Thoracic aorta (tissue), 2 donors: ENCODE results near the gene TCEA3. TPM values are rescaled to one million over a fixed set of nuclear protein-coding genes. Genes with fewer than 3 reads are reported as not detected.

ENCODE experiments used
- ATAC-seq: fragments of 150-250 bp; one replicate; pipeline ENCODE4 v1.8.0; 2017; ENCODE audit warnings: low read depth; ENCODE audit not compliant: insufficient number of reproducible peaks, low FRiP score
- DNase-seq: peaks from one replicate; pipeline ENCODE4 v3.0.0-alpha.2; 2020; ENCODE audit warnings: low spot score
- H3K27ac ChIP-seq, 2 donors: fragments of 200-600 bp; sonication (generic); 1 replicate in 1 of 2; 2 replicates in 1 of 2; pipeline ENCODE4 v1.5.1; 2016; ENCODE audit warnings: mild to moderate bottlenecking in 2 of 2, moderate library complexity in 2 of 2
- H3K27me3 ChIP-seq: fragments of 200-600 bp; sonication (generic); replicated peaks from 2 replicates; pipeline ENCODE4 v1.6.0; 2016; ENCODE audit warnings: mild to moderate bottlenecking; ENCODE audit not compliant: insufficient read depth
- H3K36me3 ChIP-seq: fragments of 200-600 bp; sonication (generic); one replicate; pipeline ENCODE4 v1.5.1; 2016
- H3K4me1 ChIP-seq, 2 donors: fragments of 200-600 bp; sonication (generic); 1 replicate in 1 of 2; 2 replicates in 1 of 2; pipeline versions ENCODE4 v1.5.1 to v1.6.0; 2016; ENCODE audit warnings: low read depth in 2 of 2, mild to moderate bottlenecking in 1 of 2; ENCODE audit not compliant: control insufficient read depth in 1 of 2
- H3K4me3 ChIP-seq: fragments of 200-600 bp; sonication (generic); 2 replicates; pipeline ENCODE4 v1.5.1; 2016; ENCODE audit warnings: mild to moderate bottlenecking
- H3K9me3 ChIP-seq: fragments of 200-600 bp; sonication (generic); 2 replicates; pipeline ENCODE4 v1.5.1; 2016
- CTCF ChIP-seq: fragments of 200-600 bp; sonication (generic); IDR thresholded peaks from one replicate; pipeline ENCODE4 v1.5.1; 2019; ENCODE audit warnings: antibody characterized with exemption
- total RNA-seq, 2 donors: library from RNA; depleted of rRNA; stranded (reverse); fragments of >200 nt; gene quantifications; one replicate each; pipeline versions ENCODE4 v1.1.0 to v1.2.3, GENCODE V29; 2016

Gene TCEA3
- total RNA-seq, 2 donors from 2014 or later = 22.2 to 39.5 TPM

- Histone ChIP-seq H3K9me3 (no peaks in the 10 kb centered on the region), H3K4me1 (no peaks in the 10 kb centered on the region), H3K4me3 (no peak overlapping the region), H3K27me3 (no peaks in the 10 kb centered on the region), H3K36me3 (peaks cover 17% of the 10 kb centered on the region), H3K27ac (no peak overlapping the region)
- ATAC-seq (no peak), DNase-seq (no peak)
- no peak for TF ChIP-seq CTCF
Observed at GRCh38 chr1:23441446-23442148, 17.0 kb upstream of the TCEA3 start.

GRCh38 chr1:23438545-23438944 is 14.0 kb upstream of the TCEA3 start:
- no peak overlapping the region for H3K27ac ChIP-seq
- no peak overlapping the region for H3K4me3 ChIP-seq
- H3K9me3 ChIP-seq = no peaks in the 10 kb centered on the region
- no peak for TF ChIP-seq CTCF
- H3K36me3 ChIP-seq = peaks cover 26% of the 10 kb centered on the region
- DNase-seq (no peak), ATAC-seq (no peak)
- H3K27me3 ChIP-seq = no peaks in the 10 kb centered on the region
- H3K4me1 ChIP-seq = no peaks in the 10 kb centered on the region

DNA sequence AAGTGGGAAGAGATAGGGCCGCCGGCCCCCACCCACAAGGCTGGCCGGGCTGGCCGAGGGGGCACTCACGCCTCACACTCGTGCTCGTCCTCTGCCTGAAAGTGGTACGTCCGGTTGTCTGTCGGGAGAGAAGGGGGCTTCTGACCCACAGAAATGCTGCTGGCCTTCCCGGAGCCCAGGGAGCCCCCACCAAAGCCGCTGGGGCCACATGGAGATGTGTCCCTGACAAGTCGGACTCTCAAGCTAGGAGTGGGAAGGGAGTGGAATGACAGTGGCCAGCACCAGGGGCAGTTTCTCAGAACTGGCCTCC is 12.8 kb upstream of the TCEA3 start:
- H3K36me3 ChIP-seq = peaks cover 32% of the 10 kb centered on the region
- H3K27me3 ChIP-seq = no peaks in the 10 kb centered on the region
- H3K4me3 ChIP-seq = no peak overlapping the region
- DNase-seq = no peak
- no peaks in the 10 kb centered on the region for H3K4me1 ChIP-seq
- H3K27ac ChIP-seq = no peak overlapping the region
- no peak for TF ChIP-seq CTCF
- H3K9me3 ChIP-seq = no peaks in the 10 kb centered on the region
- ATAC-seq = no peak

DNA sequence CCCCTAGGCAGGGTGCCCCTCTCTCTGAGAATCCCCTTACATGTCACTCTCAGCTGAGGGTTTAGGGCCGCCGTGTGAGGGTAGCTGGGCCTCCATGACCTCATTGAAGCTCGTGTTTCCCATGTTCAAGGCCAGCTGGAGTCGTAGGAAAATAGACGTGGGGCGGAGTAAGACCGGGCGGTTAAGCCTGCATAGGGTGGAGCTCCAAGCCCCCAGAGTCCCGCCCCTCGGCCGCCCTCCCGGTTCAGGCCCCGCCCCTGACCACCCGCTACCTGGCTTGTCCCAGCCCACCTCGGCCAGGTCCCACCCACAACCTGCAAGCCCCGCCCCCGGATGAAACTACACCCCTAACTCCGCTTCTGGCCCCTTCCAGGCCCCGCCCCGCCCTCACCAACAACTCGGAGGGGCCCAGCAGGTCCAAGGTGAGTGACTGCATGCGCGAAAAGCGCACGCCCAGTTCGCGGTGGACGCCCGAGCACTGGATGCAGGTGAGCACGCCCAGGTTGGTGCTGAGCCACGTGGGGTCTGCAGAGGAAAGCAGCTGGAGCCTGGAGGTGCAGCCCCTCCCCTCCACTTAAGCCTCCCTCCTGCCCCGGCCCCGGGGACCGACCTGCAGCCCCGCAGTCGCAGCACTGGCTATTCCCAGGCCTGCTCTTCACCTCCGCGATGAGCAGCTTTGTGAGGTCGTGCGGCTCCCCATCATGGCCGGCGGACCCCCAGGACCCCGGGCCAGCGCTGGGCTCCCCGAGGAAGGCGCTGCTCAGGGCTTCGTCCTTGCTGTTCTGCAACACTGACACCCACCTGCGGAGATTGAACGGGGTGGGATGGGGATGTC is 12.2 kb upstream of the TCEA3 start:
- Histone ChIP-seq H3K27ac (no peak overlapping the region), H3K36me3 (peaks cover 32% of the 10 kb centered on the region)
- DNase-seq = no peak

More for the DNA sequence above, 12.2 kb upstream of the TCEA3 start:
- Histone ChIP-seq H3K27me3 (no peaks in the 10 kb centered on the region), H3K9me3 (no peaks in the 10 kb centered on the region), H3K4me3 (no peak overlapping the region), H3K4me1 (no peaks in the 10 kb centered on the region)
- TF ChIP-seq CTCF = no peak
- ATAC-seq = no peak
